HFF-Myc (cell line): ENCODE results near the gene TRRAP.
"Not testable (repeated sequence)": the region's sequence is repeated elsewhere in the genome, so short reads cannot be mapped to it uniquely, and the experiment has no call there.

ENCODE experiments used
- DNase-seq: peaks from one replicate; pipeline ENCODE4 v3.0.0-alpha.2; 2011; ENCODE audit warnings: low read depth; ENCODE audit errors: extremely low read depth
- H3K4me3 ChIP-seq: replicated peaks from 2 replicates; pipeline ENCODE4 v1.5.1; 2011; ENCODE audit warnings: low read depth, mild to moderate bottlenecking, control low read depth, low read length
- TF ChIP-seq, protein P1 (sequence below): IDR thresholded peaks from 2 replicates; pipeline ENCODE4 v1.5.1; 2012; ENCODE audit warnings: mild to moderate bottlenecking, low read depth, low read length, control low read depth; ENCODE audit errors: missing control alignments

TRRAP gene

GRCh38 chr7:99037327-99037940, 159.1 kb downstream of the TRRAP start:
- DNase-seq: no peak
- TF ChIP-seq, protein P1, sequence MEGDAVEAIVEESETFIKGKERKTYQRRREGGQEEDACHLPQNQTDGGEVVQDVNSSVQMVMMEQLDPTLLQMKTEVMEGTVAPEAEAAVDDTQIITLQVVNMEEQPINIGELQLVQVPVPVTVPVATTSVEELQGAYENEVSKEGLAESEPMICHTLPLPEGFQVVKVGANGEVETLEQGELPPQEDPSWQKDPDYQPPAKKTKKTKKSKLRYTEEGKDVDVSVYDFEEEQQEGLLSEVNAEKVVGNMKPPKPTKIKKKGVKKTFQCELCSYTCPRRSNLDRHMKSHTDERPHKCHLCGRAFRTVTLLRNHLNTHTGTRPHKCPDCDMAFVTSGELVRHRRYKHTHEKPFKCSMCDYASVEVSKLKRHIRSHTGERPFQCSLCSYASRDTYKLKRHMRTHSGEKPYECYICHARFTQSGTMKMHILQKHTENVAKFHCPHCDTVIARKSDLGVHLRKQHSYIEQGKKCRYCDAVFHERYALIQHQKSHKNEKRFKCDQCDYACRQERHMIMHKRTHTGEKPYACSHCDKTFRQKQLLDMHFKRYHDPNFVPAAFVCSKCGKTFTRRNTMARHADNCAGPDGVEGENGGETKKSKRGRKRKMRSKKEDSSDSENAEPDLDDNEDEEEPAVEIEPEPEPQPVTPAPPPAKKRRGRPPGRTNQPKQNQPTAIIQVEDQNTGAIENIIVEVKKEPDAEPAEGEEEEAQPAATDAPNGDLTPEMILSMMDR: no peak
- no peak overlapping the region for H3K4me3 ChIP-seq

DNA sequence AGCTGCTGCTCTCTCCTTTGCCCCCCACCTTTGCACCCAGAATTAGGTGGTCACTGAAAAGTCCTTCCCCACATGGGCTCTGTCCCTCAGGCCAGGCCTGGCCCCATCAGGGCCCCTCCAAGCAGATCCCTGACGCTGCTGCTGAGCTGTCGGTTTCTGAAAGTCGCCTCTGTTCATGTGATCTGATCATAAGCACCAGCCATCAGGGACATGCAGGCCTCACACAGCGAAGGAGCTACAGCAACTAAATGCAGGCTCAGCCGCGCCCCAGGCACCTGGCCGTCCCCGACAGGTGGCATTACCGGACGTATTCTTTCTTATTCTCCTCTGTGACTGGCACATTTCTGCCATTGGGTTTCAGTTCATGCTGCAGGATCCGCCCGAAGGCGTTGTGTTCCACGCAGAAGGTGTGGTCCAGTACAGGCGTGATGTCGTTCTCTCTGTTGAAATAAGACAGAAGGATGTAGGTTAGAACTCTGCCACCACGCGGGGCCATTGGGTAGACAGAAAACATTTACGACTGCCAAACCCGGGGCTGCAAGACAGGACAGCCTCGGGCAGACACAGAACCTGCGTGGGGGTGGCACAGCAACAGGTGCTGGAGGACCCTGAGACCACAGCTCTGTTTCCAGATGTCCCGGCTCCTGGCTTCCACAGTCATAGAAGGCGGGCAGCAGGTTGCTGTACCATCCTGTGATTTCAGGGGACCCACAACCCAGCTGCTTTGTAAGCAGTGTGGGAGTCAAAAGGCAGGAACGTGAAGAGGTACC, 159.9 kb downstream of the TRRAP start:
- H3K4me3 ChIP-seq: no peak overlapping the region
- TF ChIP-seq, protein P1: no peak
- DNase-seq: no peak

GRCh38 chr7:99039384-99039891, 161.1 kb downstream of the TRRAP start:
- TF ChIP-seq, protein P1: no peak
- no peak overlapping the region for H3K4me3 ChIP-seq
- no peak for DNase-seq

GRCh38 chr7:99040104-99040958, 162.0 kb downstream of the TRRAP start:
- DNase-seq: peak; percentile 88
- TF ChIP-seq, protein P1: peak; percentile 73
- no peak overlapping the region for H3K4me3 ChIP-seq

GRCh38 chr7:99041526-99041925, 163.2 kb downstream of the TRRAP start:
- no peak for DNase-seq
- TF ChIP-seq, protein P1: no peak

DNA sequence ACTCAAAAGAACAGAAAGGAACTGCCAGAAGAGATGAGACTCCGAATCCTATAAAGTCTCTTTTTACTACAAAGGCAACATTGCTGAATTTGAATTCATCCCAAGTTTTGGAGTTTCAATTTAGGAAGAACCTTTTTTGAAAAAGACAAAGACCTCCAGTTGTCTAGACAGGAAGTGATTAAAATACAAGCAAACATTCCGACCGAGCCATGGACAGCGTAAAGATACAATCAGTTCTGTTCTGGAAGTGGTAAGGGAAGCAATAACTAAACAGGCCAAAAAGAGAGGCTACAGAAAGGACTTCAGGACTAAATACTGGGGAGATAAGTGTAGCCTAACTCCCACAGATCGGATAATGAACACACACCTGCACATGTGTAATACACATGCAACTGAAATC, 164.6 kb downstream of the TRRAP start:
- DNase-seq: no peak
- TF ChIP-seq, protein P1: no peak

More at GRCh38 chr7:99041526-99041925, 163.2 kb downstream of the TRRAP start:
- H3K4me3 ChIP-seq: no peak overlapping the region

GRCh38 chr7:99044858-99045257, 166.5 kb downstream of the TRRAP start:
- not testable (repeated sequence) for DNase-seq, H3K4me3 ChIP-seq

More for the DNA sequence above, 164.6 kb downstream of the TRRAP start:
- H3K4me3 ChIP-seq: no peak overlapping the region

- not testable (repeated sequence) for H3K4me3 ChIP-seq, DNase-seq
These were observed 167.9 kb downstream of the TRRAP start for GRCh38 chr7:99046262-99046661.
